Liver (tissue), 9 donors: Measurements from ENCODE around the gene SMPDL3A. TPM values are rescaled to one million over a fixed set of nuclear protein-coding genes. Genes with fewer than 3 reads are reported as not detected.

ENCODE experiments used
- DNase-seq: peaks from one replicate; pipeline ENCODE4 v3.0.0-alpha.2; 2017; ENCODE audit warnings: low spot score
- H3K27ac ChIP-seq, 2 donors: one replicate each; pipeline ENCODE4 v1.7.0; 2013; ENCODE audit warnings: inconsistent platforms in 2 of 2, low read length in 2 of 2, control low read depth in 1 of 2, low read depth in 1 of 2, mild to moderate bottlenecking in 1 of 2
- H3K27me3 ChIP-seq, 4 donors: one replicate each; pipeline versions ENCODE4 v1.6.1 to v1.7.0; 2013; ENCODE audit warnings: low read length in 3 of 4, inconsistent platforms in 1 of 4, mild to moderate bottlenecking in 1 of 4, moderate library complexity in 1 of 4; ENCODE audit not compliant: control insufficient read depth in 4 of 4, insufficient read depth in 4 of 4
- H3K36me3 ChIP-seq, 4 donors: one replicate each; pipeline versions ENCODE4 v1.6.1 to v1.7.0; 2013; ENCODE audit warnings: low read length in 3 of 4, mild to moderate bottlenecking in 3 of 4, low read depth in 1 of 4, moderate library complexity in 1 of 4; ENCODE audit not compliant: control insufficient read depth in 4 of 4, insufficient read depth in 3 of 4
- H3K4me1 ChIP-seq, 4 donors: one replicate each; pipeline versions ENCODE4 v1.6.1 to v1.7.0; 2013; ENCODE audit warnings: low read length in 3 of 4, mild to moderate bottlenecking in 3 of 4, moderate library complexity in 1 of 4; ENCODE audit not compliant: control insufficient read depth in 4 of 4, insufficient read depth in 4 of 4
- H3K4me3 ChIP-seq, 3 donors: one replicate each; pipeline versions ENCODE4 v1.6.1 to v1.7.0; 2013; ENCODE audit warnings: low read length in 3 of 3, control low read depth in 1 of 3, low read depth in 1 of 3, mild to moderate bottlenecking in 1 of 3
- H3K9ac ChIP-seq, 2 donors: one replicate each; pipeline ENCODE4 v1.7.0; 2013; ENCODE audit warnings: low read length in 2 of 2, mild to moderate bottlenecking in 2 of 2, moderate library complexity in 2 of 2, control low read depth in 1 of 2, low read depth in 1 of 2
- H3K9me3 ChIP-seq, 4 donors: one replicate each; pipeline versions ENCODE4 v1.6.1 to v1.7.0; 2013; ENCODE audit warnings: low read length in 3 of 4; ENCODE audit not compliant: control insufficient read depth in 4 of 4
- ATF3 ChIP-seq: IDR thresholded peaks from 2 replicates; pipeline ENCODE4 v1.6.1; 2016; ENCODE audit warnings: antibody characterized with exemption
- CTCF ChIP-seq: fragments of 150-350 bp; IDR thresholded peaks from 2 replicates; pipeline ENCODE4 v1.5.1; 2017; ENCODE audit warnings: improper control_type of control experiment, low read depth, low read length; ENCODE audit not compliant: missing input control
- FOXA1 ChIP-seq: IDR thresholded peaks from 2 replicates; pipeline ENCODE4 v1.6.1; 2016; ENCODE audit warnings: antibody characterized with exemption
- FOXA2 ChIP-seq: IDR thresholded peaks from 2 replicates; pipeline ENCODE4 v1.6.1; 2016; ENCODE audit warnings: antibody characterized with exemption
- HNF4A ChIP-seq, 2 donors: conservative IDR thresholded peaks; 2 replicates each; pipeline ENCODE4 v1.6.1; 2016; ENCODE audit warnings: antibody characterized with exemption in 2 of 2, mild to moderate bottlenecking in 2 of 2
- JUND ChIP-seq, 2 donors: IDR thresholded peaks; 2 replicates each; pipeline ENCODE4 v1.6.1; 2016; ENCODE audit warnings: antibody characterized with exemption in 2 of 2
- MAX ChIP-seq: IDR thresholded peaks from 2 replicates; pipeline ENCODE4 v1.6.1; 2016; ENCODE audit warnings: antibody characterized with exemption
- NR2F2 ChIP-seq: IDR thresholded peaks from 2 replicates; pipeline ENCODE4 v1.6.1; 2016; ENCODE audit warnings: antibody characterized with exemption
- REST ChIP-seq: IDR thresholded peaks from 2 replicates; pipeline ENCODE4 v1.6.1; 2016; ENCODE audit warnings: antibody characterized with exemption, mild to moderate bottlenecking
- RXRA ChIP-seq, 2 donors: IDR thresholded peaks; 2 replicates each; pipeline ENCODE4 v1.6.1; 2017 to 2018; ENCODE audit warnings: antibody characterized with exemption in 2 of 2, mild to moderate bottlenecking in 1 of 2
- SP1 ChIP-seq: IDR thresholded peaks from 2 replicates; pipeline ENCODE4 v1.6.1; 2018; ENCODE audit warnings: antibody characterized with exemption, mild to moderate bottlenecking
- TAF1 ChIP-seq: conservative IDR thresholded peaks from 2 replicates; pipeline ENCODE4 v1.6.1; 2016; ENCODE audit warnings: antibody characterized with exemption, mild to moderate bottlenecking
- YY1 ChIP-seq: IDR thresholded peaks from 2 replicates; pipeline ENCODE4 v1.6.1; 2016; ENCODE audit warnings: antibody characterized with exemption, mild to moderate bottlenecking
- ZBTB33 ChIP-seq: IDR thresholded peaks from 2 replicates; pipeline ENCODE4 v1.6.1; 2016; ENCODE audit warnings: antibody characterized with exemption
- WGBS: extraction: QIAGEN DNeasy Blood & Tissue Kit; methylation state at CpG from one replicate; pipeline ENCODE4 v1.1.7; 2013; 5-methylcytosine and 5-hydroxymethylcytosine counted together
- polyA plus RNA-seq, 2 donors: library from polyadenylated mRNA; stranded (reverse) in 1 of 2; unstranded in 1 of 2; fragments of 200-250 nt in 1 of 2; fragments of >200 nt in 1 of 2; fragmentation: Nextera tagmentation in 1 of 2; extraction: Ambion mirVana in 1 of 2; gene quantifications; one replicate each; pipeline versions ENCODE4 v1.2.1 to v1.2.3, GENCODE V29; 2013 to 2015
- total RNA-seq, 2 donors: library from RNA; depleted of rRNA; stranded (reverse); fragments of >200 nt; gene quantifications; one replicate each; pipeline ENCODE4 v1.2.3, GENCODE V29; 2014
- donor health status: healthy.
- donor health status: healthy.
- donor health status: healthy.
- donor health status: healthy.
- donor health status: healthy.

SMPDL3A gene
- total and polyA plus RNA-seq, 4 donors, result 17.3 to 61.4 (median 32.3) TPM

- no peaks in the 10 kb centered on the region for H3K27me3 ChIP-seq
Observed at GRCh38 chr6:122778985-122779661, 9.9 kb upstream of the SMPDL3A start.

GRCh38 chr6:122779667-122780066 is 9.4 kb upstream of the SMPDL3A start, which contains the start of gene FABP7:
Gene FABP7, plus strand, starts transcription at chr6:122779716. Its CDS starts 79 bp downstream, at chr6:122779795.
- H3K9ac ChIP-seq, result no peak within 1 kb of the TSS
- H3K9me3 ChIP-seq, result no peaks in the 10 kb centered on the region
- WGBS, result 83% methylated on average over 3 of the region's 3 CpGs
- H3K36me3 ChIP-seq, result no peaks in the 10 kb centered on the region
- no peak for DNase-seq
- H3K4me3 ChIP-seq, result no peak within 1 kb of the TSS
- no peak for TF ChIP-seq ATF3
- no peak for TF ChIP-seq MAX
- TF ChIP-seq NR2F2, result no peak
- no peak for TF ChIP-seq CTCF
- no peaks in the 10 kb centered on the region for H3K4me1 ChIP-seq
- H3K27ac ChIP-seq, result no peak within 1 kb of the TSS
- no peaks in the 10 kb centered on the region for H3K27me3 ChIP-seq

More at GRCh38 chr6:122778985-122779661, 9.9 kb upstream of the SMPDL3A start:
- no peak for DNase-seq
- 76% methylated on average over 13 of the region's 13 CpGs for WGBS
- Histone ChIP-seq H3K9me3 (no peaks in the 10 kb centered on the region), H3K27ac (no peak overlapping the region), H3K4me1 (no peaks in the 10 kb centered on the region), H3K4me3 (no peak overlapping the region), H3K9ac (no peak overlapping the region), H3K36me3 (no peaks in the 10 kb centered on the region)
- TF ChIP-seq FOXA1, result no peak
- no peak for TF ChIP-seq HNF4A (conservative IDR thresholded peaks at IDR 0.05)
- TF ChIP-seq RXRA (IDR thresholded peaks at IDR 0.05), result no peak
- TF ChIP-seq FOXA2, result no peak
- no peak for TF ChIP-seq SP1
- TF ChIP-seq ZBTB33, result no peak
- no peak for TF ChIP-seq ATF3
- TF ChIP-seq TAF1, result no peak
- TF ChIP-seq YY1, result no peak
- no peak for TF ChIP-seq JUND (IDR thresholded peaks at IDR 0.05)
- no peak for TF ChIP-seq REST
